K562 (cell line): ENCODE measurements around the gene PLD6. TPM values are rescaled to one million over a fixed set of nuclear protein-coding genes. Genes with fewer than 3 reads are reported as not detected.

Experiments
- CXXC5 ChIP-seq: fragments of 250-450 bp; sonication (Bioruptor Pico); IDR thresholded peaks from 2 replicates; pipeline ENCODE4 v1.8.0; 2022; ENCODE audit warnings: inconsistent platforms, mild to moderate bottlenecking, moderate library complexity
- MGA ChIP-seq: fragments of 450-650 bp; IDR thresholded peaks from 2 replicates; pipeline ENCODE4 v1.6.1; 2016; ENCODE audit warnings: mild to moderate bottlenecking, moderate library complexity
- MNT ChIP-seq, 2 experiments: fragments of 450-650 bp; conservative IDR thresholded peaks; 2 replicates each; pipeline ENCODE4 v1.6.1; 2017; ENCODE audit warnings: mild to moderate bottlenecking in 2 of 2, moderate library complexity in 2 of 2
- ZNF318 ChIP-seq, 2 experiments: fragments of 450-650 bp; IDR thresholded peaks; 2 replicates each; pipeline ENCODE4 v1.6.1; 2016; ENCODE audit warnings: mild to moderate bottlenecking in 2 of 2, borderline replicate concordance in 1 of 2, low read depth in 1 of 2, moderate library complexity in 1 of 2
- polyA plus RNA-seq, 8 experiments: library from polyadenylated mRNA; depleted of rRNA in 4 of 8; stranded (reverse) in 5 of 8; unstranded in 3 of 8; fragments of >200 nt; fragmentation: Nextera tagmentation in 2 of 8; fragmentation: Illumina TruSeq in 1 of 8; extraction: Ambion mirVana in 2 of 8; extraction: Trizol in 1 of 8; gene quantifications; 2 replicates each; pipeline versions ENCODE4 v1.2.1 to v1.2.3, GENCODE V29; 2011 to 2014; ENCODE audit warnings: inconsistent platforms in 1 of 8, missing spikeins in 1 of 8
- total RNA-seq, 7 experiments: library from RNA; depleted of rRNA in 6 of 7; stranded (reverse); fragments of >200 nt in 6 of 7; fragmentation: Illumina TruSeq in 2 of 7; extraction: Trizol in 2 of 7; gene quantifications; 2 replicates each; pipeline versions ENCODE4 v1.2.1 to v1.2.3, GENCODE V29; 2011 to 2021; ENCODE audit warnings: low replicate concordance in 1 of 7

PLD6 gene
- total and polyA plus RNA-seq, 9 of the 15 experiments (the other 6 are each of a cell fraction or from before 2014, with no cell fraction given): 3.6 to 15.6 (median 10.0) TPM

- TF ChIP-seq ZNF318 (IDR thresholded peaks at IDR 0.05; ENCODE audit: borderline replicate concordance in 1 of 2, low read depth in 1 of 2): no peak
- TF ChIP-seq MGA: no peak
- TF ChIP-seq CXXC5 (CRISPR knock-in tag): no peak
- no peak for TF ChIP-seq MNT (conservative IDR thresholded peaks at IDR 0.05)
These were observed 26.7 kb downstream of the PLD6 start (continued) for GRCh38 chr17:17179371-17179827.
